Brain microvascular endothelial cell (primary cell): ENCODE results near the gene WDR31.

Source experiments
- DNase-seq: peaks from one replicate; pipeline ENCODE4 v3.0.0-alpha.2; 2020
- H3K27ac ChIP-seq: fragments of 250-450 bp; sonication (Bioruptor Pico); 2 replicates; pipeline ENCODE4 v1.5.1; 2020; ENCODE audit warnings: mild to moderate bottlenecking, moderate library complexity
- H3K27me3 ChIP-seq: fragments of 250-450 bp; sonication (Bioruptor Pico); replicated peaks from 2 replicates; pipeline ENCODE4 v1.5.1; 2020; ENCODE audit warnings: mild to moderate bottlenecking
- H3K36me3 ChIP-seq: fragments of 250-450 bp; sonication (Bioruptor Pico); replicated peaks from 2 replicates; pipeline ENCODE4 v1.5.1; 2020; ENCODE audit warnings: mild to moderate bottlenecking
- H3K4me3 ChIP-seq: 2 replicates; pipeline ENCODE4 v1.5.1; 2011; ENCODE audit warnings: low read depth, mild to moderate bottlenecking, control low read depth, low read length, moderate library complexity
- CTCF ChIP-seq: IDR thresholded peaks from 2 replicates; pipeline ENCODE4 v1.5.1; 2011; ENCODE audit warnings: low read depth, mild to moderate bottlenecking, moderate library complexity, low read length, control low read depth, inconsistent platforms; ENCODE audit errors: missing control alignments
- in situ Hi-C: cut with HindIII; loops from 2 replicates; pipeline ENCODE4 v1.10.0; 2017; ENCODE audit warnings: low sequenced_read_pairs, low pct_ligation_motif_present

WDR31 gene

DNA sequence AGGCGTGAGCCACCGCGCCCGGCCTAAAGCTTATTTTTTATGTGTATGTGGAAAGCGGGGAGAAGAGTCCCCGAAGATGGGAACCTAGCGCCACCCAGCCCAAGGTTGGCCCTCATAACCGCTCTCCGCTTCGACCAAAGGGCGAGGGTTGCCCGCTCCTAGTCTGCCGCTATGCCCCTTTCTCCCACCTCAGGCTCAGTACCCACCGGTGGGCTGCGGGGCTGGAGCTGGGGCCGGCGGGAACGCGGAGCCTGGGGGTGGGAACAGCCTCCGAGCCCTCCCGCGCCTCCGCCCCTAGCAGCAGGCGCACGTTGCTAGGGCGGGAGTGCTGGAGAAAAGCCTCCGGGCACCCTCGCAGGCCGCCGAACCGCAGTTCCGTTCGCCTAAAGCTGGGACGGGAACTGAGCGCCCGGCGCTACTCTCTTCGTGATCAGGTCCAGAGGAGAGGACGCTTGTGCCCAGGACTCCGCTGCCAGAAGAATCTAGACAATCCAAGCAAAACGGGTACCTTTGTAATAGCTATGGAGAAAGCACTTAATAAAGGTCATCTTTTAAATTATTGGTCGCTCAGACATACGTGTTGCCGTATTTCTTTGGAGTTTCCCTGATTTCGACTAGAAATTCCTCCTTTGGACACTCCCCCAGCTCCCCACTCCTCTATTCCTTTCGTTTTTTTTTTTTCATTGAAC is at the start of gene WDR31:
WDR31 (minus strand) TSS at position 265 of the 689 bp plus-strand sequence. CDS start 8,253 bp downstream, outside the sequence.
- no peaks in the 10 kb centered on the region for H3K36me3 ChIP-seq
- in situ Hi-C loops: no loop called here
- peak within 1 kb of the TSS; percentile 39 for H3K27ac ChIP-seq
- TF ChIP-seq CTCF: no peak
- peak; percentile 78 for DNase-seq
- H3K27me3 ChIP-seq: no peaks in the 10 kb centered on the region
- peak within 1 kb of the TSS; percentile 83 for H3K4me3 ChIP-seq

DNA sequence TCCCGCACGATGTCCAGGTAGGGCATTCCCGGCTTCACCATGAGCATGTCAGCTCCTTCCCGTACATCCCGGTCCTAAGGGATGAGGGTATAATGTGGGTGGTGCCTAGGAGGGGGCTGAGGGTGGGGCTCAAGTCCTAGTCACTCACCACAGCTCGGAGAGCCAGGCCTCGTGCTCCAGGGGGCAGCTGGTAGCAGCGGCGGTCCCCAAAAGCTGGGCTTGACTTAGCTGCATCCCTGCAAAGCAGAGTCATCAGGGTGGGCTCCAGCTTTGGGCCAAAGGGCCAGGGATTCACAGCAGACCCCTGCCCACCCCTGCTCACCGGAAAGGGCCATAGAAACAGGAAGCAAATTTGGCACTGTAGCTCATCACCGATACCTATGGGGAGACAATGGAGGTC is 49.4 kb upstream of the WDR31 start:
- no peak for DNase-seq
- Histone ChIP-seq H3K36me3 (peaks cover 39% of the 10 kb centered on the region), H3K4me3 (no peak overlapping the region), H3K27ac (no peak overlapping the region), H3K27me3 (no peaks in the 10 kb centered on the region)
- TF ChIP-seq CTCF: no peak
- in situ Hi-C loops: no loop called here

- DNase-seq: no peak
- H3K27ac ChIP-seq: no peak overlapping the region
- H3K27me3 ChIP-seq: no peaks in the 10 kb centered on the region
- peaks cover 39% of the 10 kb centered on the region for H3K36me3 ChIP-seq
- no peak overlapping the region for H3K4me3 ChIP-seq
- in situ Hi-C loops: no loop called here
- no peak for TF ChIP-seq CTCF
Measured at GRCh38 chr9:113388833-113389232, 48.8 kb upstream of the WDR31 start.

DNA sequence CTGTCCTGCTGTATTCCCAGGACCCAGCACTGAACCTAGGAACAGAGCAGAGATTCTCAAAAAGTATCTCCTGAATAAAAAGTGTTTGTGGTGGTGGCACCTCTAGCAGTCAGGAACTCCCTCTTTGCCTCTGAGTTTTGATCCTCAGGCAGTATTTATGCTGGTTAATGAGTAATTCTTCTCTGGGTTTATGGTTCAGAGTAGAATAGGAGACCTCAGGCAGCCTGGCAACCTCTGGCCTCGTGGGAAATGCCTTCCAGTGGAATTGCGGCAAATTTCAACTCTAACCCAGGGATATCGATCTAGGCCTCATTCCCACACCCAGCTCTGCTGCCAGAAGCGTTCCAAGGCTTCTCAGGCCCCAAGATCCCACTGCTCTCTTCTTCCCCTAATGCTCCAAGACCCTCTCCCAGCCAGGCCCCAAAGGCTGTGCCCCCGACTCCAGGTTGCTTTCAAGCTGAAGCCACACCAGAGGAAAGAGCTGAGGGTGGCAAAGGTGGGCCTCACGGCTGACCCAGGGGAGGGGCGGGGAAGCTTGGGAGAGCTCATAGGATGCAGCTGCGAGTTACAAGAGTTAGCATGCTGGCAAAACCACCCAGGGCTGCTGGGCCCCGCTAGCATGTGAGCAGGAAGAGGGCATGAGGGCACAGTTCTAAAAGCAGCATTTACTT is 47.6 kb upstream of the WDR31 start:
- Histone ChIP-seq H3K36me3 (peaks cover 39% of the 10 kb centered on the region), H3K27ac (no peak overlapping the region), H3K4me3 (no peak overlapping the region), H3K27me3 (no peaks in the 10 kb centered on the region)
- no peak for TF ChIP-seq CTCF
- in situ Hi-C loops: no loop called here
- DNase-seq: no peak

GRCh38 chr9:113386571-113387393 is 46.7 kb upstream of the WDR31 start:
- peaks cover 39% of the 10 kb centered on the region for H3K36me3 ChIP-seq
- no peaks in the 10 kb centered on the region for H3K27me3 ChIP-seq
- no peak overlapping the region for H3K4me3 ChIP-seq
- in situ Hi-C loops: no loop called here
- DNase-seq: no peak
- H3K27ac ChIP-seq: no peak overlapping the region
- TF ChIP-seq CTCF: no peak
